Measurements from ENCODE around the gene ADGB. TPM values are rescaled to one million over a fixed set of nuclear protein-coding genes. Genes with fewer than 3 reads are reported as not detected.

ADGB gene
- total RNA-seq, 4 donors from 2014 or later, result 0.40 TPM; not detected in 3

DNA sequence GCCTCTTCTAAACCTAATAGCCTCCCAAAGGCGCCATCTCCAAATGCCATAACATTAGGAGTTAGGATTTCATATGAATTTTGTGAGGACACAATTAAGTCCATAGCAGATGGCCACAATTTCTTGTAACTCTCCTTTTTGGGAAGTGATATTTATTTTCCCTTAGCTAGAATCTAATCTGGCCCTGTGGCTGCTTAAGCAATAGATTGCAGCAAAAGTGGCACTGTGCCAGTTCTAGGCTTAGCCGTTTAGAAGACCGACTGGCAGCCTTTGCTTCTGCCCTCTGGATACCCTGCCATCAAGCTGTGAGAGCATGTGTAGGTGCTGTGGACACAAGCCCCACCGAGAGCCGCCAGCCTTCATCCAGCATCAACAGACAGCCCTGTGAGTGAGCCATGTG, 15.9 kb upstream of the ADGB start:
- Histone ChIP-seq H3K9me3 (no peaks in the 10 kb centered on the region), H3K36me3 (no peaks in the 10 kb centered on the region), H3K27ac (no peak overlapping the region), H3K27me3 (no peaks in the 10 kb centered on the region), H3K4me3 (replicated peaks in 1 of 3) (no peak overlapping the region), H3K4me1 (no peaks in the 10 kb centered on the region)
- intact Hi-C loops (cut with DNase I), result no loop called here
- WGBS, 2 donors, result 69 to 79% methylated on average over 5 of the region's 5 CpGs
- DNase-seq, result peak; percentile 6 to 16
- TF ChIP-seq POLR2A (IDR thresholded peaks at IDR 0.05) (no peak), CTCF (IDR thresholded peaks at IDR 0.05) (no peak)

DNA sequence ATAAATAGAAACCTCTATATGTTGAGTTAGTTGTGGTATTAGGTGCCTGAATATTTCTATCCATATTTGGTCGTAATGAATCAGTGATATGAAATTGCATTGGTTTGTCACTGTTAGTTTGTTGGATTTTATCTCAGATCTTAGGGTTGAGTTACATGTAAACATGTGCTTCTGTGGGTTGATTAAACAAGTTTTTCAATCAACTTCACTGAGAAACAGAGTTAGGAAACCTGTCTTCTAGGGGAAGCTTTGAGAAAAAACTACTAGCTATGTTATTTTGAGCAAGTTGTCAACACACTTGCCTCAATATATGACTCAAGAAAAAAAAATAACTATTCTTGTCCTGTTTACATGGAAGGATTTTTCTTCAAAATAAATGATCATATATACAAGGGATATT, 14.8 kb upstream of the ADGB start:
- Histone ChIP-seq H3K4me1 (no peaks in the 10 kb centered on the region), H3K9me3 (no peaks in the 10 kb centered on the region), H3K36me3 (no peaks in the 10 kb centered on the region), H3K27me3 (no peaks in the 10 kb centered on the region), H3K27ac (no peak overlapping the region), H3K4me3 (replicated peaks in 1 of 3) (no peak overlapping the region)
- DNase-seq, result no peak
- no peak for TF ChIP-seq CTCF (IDR thresholded peaks at IDR 0.05)
- WGBS, 2 donors, result 77 to 84% methylated on average over 1 of the region's 1 CpG
- intact Hi-C loops (cut with DNase I), result no loop called here

- H3K4me1 ChIP-seq, result no peaks in the 10 kb centered on the region
- no peaks in the 10 kb centered on the region for H3K36me3 ChIP-seq
- H3K9me3 ChIP-seq, result no peaks in the 10 kb centered on the region
- TF ChIP-seq POLR2A (IDR thresholded peaks at IDR 0.05) (no peak), CTCF (IDR thresholded peaks at IDR 0.05) (no peak)
- intact Hi-C loops (cut with DNase I), result no loop called here
- H3K27me3 ChIP-seq, result no peaks in the 10 kb centered on the region
- no peak for DNase-seq
- 0% methylated on average over 1 of the region's 1 CpG; no CpG with 5 or more reads in 1 of the 2 donors for WGBS, 2 donors
- H3K4me3 ChIP-seq (replicated peaks in 1 of 3), result no peak overlapping the region
- no peak overlapping the region for H3K27ac ChIP-seq
Measured at GRCh38 chr6:146587459-146587858, 11.3 kb upstream of the ADGB start.

DNA sequence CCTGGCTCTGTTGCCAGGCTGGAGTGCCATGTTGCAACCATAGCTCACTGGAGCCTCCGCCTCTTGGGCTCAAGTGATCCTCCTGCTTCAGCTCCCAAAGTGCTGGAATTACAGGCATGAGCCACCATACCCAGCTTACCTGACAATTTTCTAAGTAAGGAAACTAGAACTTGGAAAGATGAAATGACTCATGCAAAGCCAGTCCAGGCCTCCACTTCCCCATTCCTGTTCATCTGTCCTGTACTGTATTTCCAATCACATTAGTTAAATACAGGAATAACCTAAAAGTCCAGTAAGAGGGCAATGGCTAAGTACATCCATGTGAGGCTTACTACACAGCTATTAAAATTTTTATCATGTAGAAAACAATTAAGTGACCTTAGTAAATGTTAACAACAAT, 8.3 kb upstream of the ADGB start:
- Histone ChIP-seq H3K27ac (no peak overlapping the region), H3K9me3 (no peaks in the 10 kb centered on the region), H3K4me3 (replicated peaks in 1 of 3) (no peak overlapping the region), H3K4me1 (no peaks in the 10 kb centered on the region), H3K36me3 (no peaks in the 10 kb centered on the region), H3K27me3 (no peaks in the 10 kb centered on the region)
- WGBS, 2 donors, result 79 to 89% methylated on average over 1 of the region's 1 CpG
- no peak for DNase-seq
- TF ChIP-seq CTCF (IDR thresholded peaks at IDR 0.05) (no peak), POLR2A (IDR thresholded peaks at IDR 0.05) (no peak)
- intact Hi-C loops (cut with DNase I), result no loop called here

DNA sequence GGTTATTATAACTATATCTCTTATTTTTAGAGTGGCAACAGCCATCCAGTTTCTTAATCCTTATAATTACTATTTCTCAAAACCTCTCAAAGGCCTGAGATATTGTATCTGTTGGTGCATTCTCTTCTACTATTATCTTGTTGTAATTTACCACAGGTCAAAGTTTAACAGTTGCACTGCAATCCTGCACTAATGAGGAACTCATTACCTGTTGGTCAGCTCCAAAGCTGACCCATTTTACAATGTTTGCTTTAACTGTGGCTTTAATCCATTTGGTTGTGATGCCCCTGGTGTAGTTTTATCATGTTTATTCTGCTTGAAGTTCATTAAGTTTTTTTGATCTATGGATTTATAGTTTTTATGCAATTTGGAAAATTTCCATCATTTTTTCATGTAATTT, 6.3 kb upstream of the ADGB start:
- intact Hi-C loops (cut with DNase I), result no loop called here
- no peak for DNase-seq
- H3K36me3 ChIP-seq, result no peaks in the 10 kb centered on the region
- TF ChIP-seq POLR2A (IDR thresholded peaks at IDR 0.05) (no peak), CTCF (IDR thresholded peaks at IDR 0.05) (no peak)
- no peak overlapping the region for H3K27ac ChIP-seq
- H3K27me3 ChIP-seq, result no peaks in the 10 kb centered on the region
- H3K4me3 ChIP-seq (replicated peaks in 1 of 3), result no peak overlapping the region
- H3K4me1 ChIP-seq, result no peaks in the 10 kb centered on the region
- no peaks in the 10 kb centered on the region for H3K9me3 ChIP-seq

All from thyroid gland (tissue), 4 donors.